Thymus (tissue), 2 donors: ENCODE data around the gene UBA5. TPM values are rescaled to one million over a fixed set of nuclear protein-coding genes. Genes with fewer than 3 reads are reported as not detected.

Source experiments
- polyA plus RNA-seq: library from polyadenylated mRNA; stranded (reverse); fragments of 200-250 nt; gene quantifications from one replicate; pipeline ENCODE4 v1.2.3, GENCODE V29; 2013
- total RNA-seq: library from RNA; stranded (reverse); fragments of 120-200 nt; gene quantifications from one replicate; pipeline ENCODE4 v1.2.4, GENCODE V29; 2013
- donor health status: healthy.

Gene UBA5
- total and polyA plus RNA-seq, 2 donors = 33.9 to 42.6 TPM

Other genes with a start within 250 kb of the UBA5 start
- 21.0 TPM for gene DNAJC13, start 242.8 kb upstream of the UBA5 start, total RNA-seq
- 9.9 TPM for gene DNAJC13, start 242.8 kb upstream of the UBA5 start, polyA plus RNA-seq
- gene ACKR4, start 63.1 kb upstream of the UBA5 start, total RNA-seq = 0.94 TPM
- gene ACKR4, start 63.1 kb upstream of the UBA5 start, polyA plus RNA-seq = 0.71 TPM
- gene ACAD11, start 520 bp upstream of the UBA5 start, total RNA-seq = 10.2 TPM
- 26.2 TPM for gene ACAD11, start 520 bp upstream of the UBA5 start, polyA plus RNA-seq
- gene NPHP3, start 62.1 kb downstream of the UBA5 start, total RNA-seq = 8.3 TPM
- gene NPHP3, start 62.1 kb downstream of the UBA5 start, polyA plus RNA-seq = 13.0 TPM